PC-9 (cell line): ENCODE data around the gene CCNA2. TPM values are rescaled to one million over a fixed set of nuclear protein-coding genes. Genes with fewer than 3 reads are reported as not detected.

Experiments
- BruUV-seq: library from RNA; stranded (reverse); fragments of 400-500 nt; replicated peaks from 2 replicates; lab custom pipeline; 2021; lab: Mats Ljungman, UMichigan
- CTCF ChIA-PET: fragments of 300-600 bp; sonication (Branson Sonifier 250); formaldehyde crosslinking; loops from one replicate; lab custom pipeline; 2022; ENCODE audit warnings: antibody characterized with exemption; lab: Charles Lee
- POLR2A ChIA-PET: fragments of 300-600 bp; sonication (Branson Sonifier 250); formaldehyde crosslinking; loops from one replicate; lab custom pipeline; 2022; ENCODE audit warnings: antibody characterized with exemption; ENCODE audit not compliant: unreplicated experiment; lab: Charles Lee
- DNase-seq, 2 experiments: peaks; one replicate each; pipeline versions ENCODE4 v3.0.0 to v3.0.0-alpha.2; 2015 to 2022; ENCODE audit warnings: mixed read lengths in 1 of 2
- H2AFZ ChIP-seq: fragments of 200-600 bp; sonication (generic); 2 replicates; pipeline ENCODE4 v1.8.1; 2017; ENCODE audit warnings: antibody characterized with exemption
- H3F3A ChIP-seq: fragments of 200-600 bp; sonication (generic); 2 replicates; pipeline ENCODE4 v1.8.1; 2017; ENCODE audit warnings: antibody characterized with exemption, mild to moderate bottlenecking, low read depth; ENCODE audit not compliant: insufficient read depth
- H3K27ac ChIP-seq: fragments of 200-600 bp; sonication (generic); 2 replicates; pipeline ENCODE4 v1.6.1; 2016; ENCODE audit warnings: mixed run types
- H3K27me3 ChIP-seq: fragments of 200-600 bp; sonication (generic); 2 replicates; pipeline ENCODE4 v1.6.1; 2016; ENCODE audit warnings: low read depth, mixed run types; ENCODE audit not compliant: insufficient read depth
- H3K36me3 ChIP-seq: fragments of 200-600 bp; sonication (generic); 2 replicates; pipeline ENCODE4 v1.6.1; 2016; ENCODE audit warnings: low read depth, mixed run types
- H3K4me1 ChIP-seq: fragments of 200-600 bp; sonication (generic); replicated peaks from 2 replicates; pipeline ENCODE4 v1.6.1; 2016; ENCODE audit warnings: mixed run types; ENCODE audit not compliant: insufficient read depth
- H3K4me2 ChIP-seq: fragments of 200-600 bp; sonication (generic); 2 replicates; pipeline ENCODE4 v1.6.1; 2017; ENCODE audit warnings: mixed run types
- H3K4me3 ChIP-seq: fragments of 200-600 bp; sonication (generic); 2 replicates; pipeline ENCODE4 v1.6.1; 2016; ENCODE audit warnings: mixed run types
- H3K79me2 ChIP-seq: fragments of 200-600 bp; sonication (generic); 2 replicates; pipeline ENCODE4 v1.6.1; 2017; ENCODE audit warnings: low read depth, mixed run types
- H3K9me2 ChIP-seq: fragments of 200-600 bp; sonication (generic); 2 replicates; pipeline ENCODE4 v1.8.1; 2017; ENCODE audit warnings: mild to moderate bottlenecking; ENCODE audit not compliant: insufficient read depth
- H3K9me3 ChIP-seq: fragments of 200-600 bp; sonication (generic); 2 replicates; pipeline ENCODE4 v1.8.1; 2016; ENCODE audit warnings: low read depth; ENCODE audit not compliant: insufficient read depth
- H4K20me1 ChIP-seq: fragments of 200-600 bp; sonication (generic); 2 replicates; pipeline ENCODE4 v1.8.1; 2017; ENCODE audit not compliant: insufficient read depth
- EZH2 ChIP-seq: fragments of 200-600 bp; sonication (generic); IDR thresholded peaks from 2 replicates; pipeline ENCODE4 v1.8.0; 2017; ENCODE audit warnings: antibody characterized with exemption, low read depth
- intact Hi-C: fragments of 100-400 bp; cut with micrococcal nuclease; formaldehyde crosslinking; loops from one replicate; pipeline ENCODE4 v1.10.0; 2022; ENCODE audit not compliant: unreplicated experiment
- total RNA-seq: library from RNA; stranded (reverse); gene quantifications from 2 replicates; pipeline ENCODE4 v1.2.3, GENCODE V29; 2021
- TF ChIP-seq, protein P1 (sequence below): fragments of 200-600 bp; sonication (generic); conservative IDR thresholded peaks from 2 replicates; pipeline ENCODE4 v1.6.1; 2017; ENCODE audit warnings: mixed run types, antibody characterized with exemption, mild to moderate bottlenecking, moderate library complexity

The CCNA2 gene
- total RNA-seq, 1 experiment from 2014 or later = 70.7 TPM

GRCh38 chr4:121794505-121795188 is 29.0 kb downstream of the CCNA2 start:
- TF ChIP-seq EZH2 = no peak
- TF ChIP-seq, protein P1, sequence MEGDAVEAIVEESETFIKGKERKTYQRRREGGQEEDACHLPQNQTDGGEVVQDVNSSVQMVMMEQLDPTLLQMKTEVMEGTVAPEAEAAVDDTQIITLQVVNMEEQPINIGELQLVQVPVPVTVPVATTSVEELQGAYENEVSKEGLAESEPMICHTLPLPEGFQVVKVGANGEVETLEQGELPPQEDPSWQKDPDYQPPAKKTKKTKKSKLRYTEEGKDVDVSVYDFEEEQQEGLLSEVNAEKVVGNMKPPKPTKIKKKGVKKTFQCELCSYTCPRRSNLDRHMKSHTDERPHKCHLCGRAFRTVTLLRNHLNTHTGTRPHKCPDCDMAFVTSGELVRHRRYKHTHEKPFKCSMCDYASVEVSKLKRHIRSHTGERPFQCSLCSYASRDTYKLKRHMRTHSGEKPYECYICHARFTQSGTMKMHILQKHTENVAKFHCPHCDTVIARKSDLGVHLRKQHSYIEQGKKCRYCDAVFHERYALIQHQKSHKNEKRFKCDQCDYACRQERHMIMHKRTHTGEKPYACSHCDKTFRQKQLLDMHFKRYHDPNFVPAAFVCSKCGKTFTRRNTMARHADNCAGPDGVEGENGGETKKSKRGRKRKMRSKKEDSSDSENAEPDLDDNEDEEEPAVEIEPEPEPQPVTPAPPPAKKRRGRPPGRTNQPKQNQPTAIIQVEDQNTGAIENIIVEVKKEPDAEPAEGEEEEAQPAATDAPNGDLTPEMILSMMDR = no peak
- POLR2A ChIA-PET = no interaction called here
- no TSS peak for BruUV-seq

GRCh38 chr4:121792966-121793365 is 30.7 kb downstream of the CCNA2 start:
- H3K9me3 ChIP-seq = no peaks in the 10 kb centered on the region
- H3K9me2 ChIP-seq = no peaks in the 10 kb centered on the region
- no peak for DNase-seq
- ChIA-PET CTCF (interaction anchor here (0.7 kb wide), 1 partner anchor 1138 kb away, joined by 3 read pairs; no protein-coding TSS in a partner anchor), POLR2A (no interaction called here)
- no peak overlapping the region for H3K4me2 ChIP-seq
- no peaks in the 10 kb centered on the region for H3K27me3 ChIP-seq
- no peaks in the 10 kb centered on the region for H3F3A ChIP-seq
- no peaks in the 10 kb centered on the region for H3K79me2 ChIP-seq
- intact Hi-C loops = no loop called here
- H3K36me3 ChIP-seq = no peaks in the 10 kb centered on the region
- no peaks in the 10 kb centered on the region for H4K20me1 ChIP-seq
- no peak overlapping the region for H2AFZ ChIP-seq
- H3K27ac ChIP-seq = no peak overlapping the region
- TF ChIP-seq EZH2 = no peak
- TF ChIP-seq, protein P1 = no peak
- no TSS peak for BruUV-seq
- H3K4me3 ChIP-seq = no peak overlapping the region
- peaks cover 15% of the 10 kb centered on the region for H3K4me1 ChIP-seq

More at GRCh38 chr4:121794505-121795188, 29.0 kb downstream of the CCNA2 start:
- no peaks in the 10 kb centered on the region for H3F3A ChIP-seq
- peaks cover 11% of the 10 kb centered on the region for H3K4me1 ChIP-seq
- no peak overlapping the region for H3K4me2 ChIP-seq
- H3K36me3 ChIP-seq = no peaks in the 10 kb centered on the region
- H3K4me3 ChIP-seq = no peak overlapping the region
- CTCF ChIA-PET = no interaction called here
- intact Hi-C loops = no loop called here
- no peak for DNase-seq
- H4K20me1 ChIP-seq = no peaks in the 10 kb centered on the region
- no peaks in the 10 kb centered on the region for H3K9me2 ChIP-seq
- no peak overlapping the region for H3K27ac ChIP-seq
- no peaks in the 10 kb centered on the region for H3K27me3 ChIP-seq
- H2AFZ ChIP-seq = no peak overlapping the region
- H3K9me3 ChIP-seq = no peaks in the 10 kb centered on the region
- no peaks in the 10 kb centered on the region for H3K79me2 ChIP-seq

GRCh38 chr4:121791481-121791880 is 32.2 kb downstream of the CCNA2 start:
- no peak for DNase-seq
- H3K4me2 ChIP-seq = no peak overlapping the region
- intact Hi-C loops = no loop called here
- no peak overlapping the region for H3K27ac ChIP-seq
- H3F3A ChIP-seq = no peaks in the 10 kb centered on the region
- no peaks in the 10 kb centered on the region for H3K36me3 ChIP-seq
- ChIA-PET POLR2A (no interaction called here), CTCF (no interaction called here)
- no TSS peak for BruUV-seq
- H3K79me2 ChIP-seq = no peaks in the 10 kb centered on the region
- H2AFZ ChIP-seq = no peak overlapping the region
- no peaks in the 10 kb centered on the region for H4K20me1 ChIP-seq
- H3K9me3 ChIP-seq = no peaks in the 10 kb centered on the region
- H3K9me2 ChIP-seq = no peaks in the 10 kb centered on the region
- H3K27me3 ChIP-seq = no peaks in the 10 kb centered on the region
- no peak overlapping the region for H3K4me3 ChIP-seq
- no peak for TF ChIP-seq EZH2
- TF ChIP-seq, protein P1 = no peak
- H3K4me1 ChIP-seq = peaks cover 15% of the 10 kb centered on the region
